ENCODE measurements around the gene CWC15.
"Not testable (repeated sequence)": the region's sequence is repeated elsewhere in the genome, so short reads cannot be mapped to it uniquely, and the experiment has no call there.

Gene CWC15

GRCh38 chr11:94973099-94973968, at the start of gene CWC15, which contains the start of gene KDM4D:
CWC15 (minus strand) TSS chr11:94973556; CDS start chr11:94972185, 1,371 bp downstream.
KDM4D (plus strand) TSS chr11:94973709; CDS start chr11:94997373, 23,664 bp downstream.
- peak; percentile 52 for DNase-seq (ENCODE audit: low read depth)

GRCh38 chr11:95021468-95021867, 48.1 kb upstream of the CWC15 start:
- not testable (repeated sequence) for DNase-seq (ENCODE audit: low read depth)

- DNase-seq (ENCODE audit: low read depth), result no peak
These were observed 42.8 kb upstream of the CWC15 start for GRCh38 chr11:95016139-95016538.

- no peak for DNase-seq (ENCODE audit: low read depth)
These were observed 40.9 kb upstream of the CWC15 start for GRCh38 chr11:95014184-95014821.

- no peak for DNase-seq (ENCODE audit: low read depth)
These were observed 38.0 kb upstream of the CWC15 start for GRCh38 chr11:95011376-95011775.

GRCh38 chr11:95005642-95006041, 32.3 kb upstream of the CWC15 start:
- DNase-seq (ENCODE audit: low read depth), result no peak

GRCh38 chr11:95003716-95004115, 30.4 kb upstream of the CWC15 start:
- no peak for DNase-seq (ENCODE audit: low read depth)

GRCh38 chr11:94998285-94998684, 24.9 kb upstream of the CWC15 start:
- DNase-seq (ENCODE audit: low read depth), result no peak

- DNase-seq (ENCODE audit: low read depth), result no peak
These were observed 24.1 kb upstream of the CWC15 start for GRCh38 chr11:94997437-94997836.

GRCh38 chr11:94993400-94993943, 20.1 kb upstream of the CWC15 start:
- no peak for DNase-seq (ENCODE audit: low read depth)

GRCh38 chr11:94988748-94989147, 15.4 kb upstream of the CWC15 start:
- DNase-seq (ENCODE audit: low read depth), result no peak

- no peak for DNase-seq (ENCODE audit: low read depth)
These were observed 14.0 kb upstream of the CWC15 start for GRCh38 chr11:94987378-94987777.

- no peak for DNase-seq (ENCODE audit: low read depth)
These were observed 2.2 kb upstream of the CWC15 start for GRCh38 chr11:94975599-94975998.

GRCh38 chr11:94974178-94974577, 822 bp upstream of the CWC15 start:
- no peak for DNase-seq (ENCODE audit: low read depth)

- DNase-seq (ENCODE audit: low read depth), result no peak
These were observed 657 bp downstream of the CWC15 start for GRCh38 chr11:94972700-94973098.

GRCh38 chr11:94968334-94968958, 4.9 kb downstream of the CWC15 start:
- no peak for DNase-seq (ENCODE audit: low read depth)

- DNase-seq (ENCODE audit: low read depth), result no peak
These were observed 8.4 kb downstream of the CWC15 start for GRCh38 chr11:94964934-94965333.

GRCh38 chr11:94961255-94961654, 12.1 kb downstream of the CWC15 start:
- no peak for DNase-seq (ENCODE audit: low read depth)

- no peak for DNase-seq (ENCODE audit: low read depth)
These were observed 12.9 kb downstream of the CWC15 start for GRCh38 chr11:94960488-94960887.

GRCh38 chr11:94959179-94959578, 14.2 kb downstream of the CWC15 start:
- DNase-seq (ENCODE audit: low read depth), result no peak

GRCh38 chr11:94958121-94958696, 15.1 kb downstream of the CWC15 start:
- no peak for DNase-seq (ENCODE audit: low read depth)

GRCh38 chr11:94956963-94957362, 16.4 kb downstream of the CWC15 start:
- DNase-seq (ENCODE audit: low read depth), result no peak

Data from non-pigmented ciliary epithelial cell (primary cell).